Cardiac muscle cell (in vitro differentiated cells and primary cell): ENCODE measurements around the gene TAF9. TPM values are rescaled to one million over a fixed set of nuclear protein-coding genes. Genes with fewer than 3 reads are reported as not detected.

Source experiments
- DNase-seq, 2 donors: peaks; one replicate each; pipeline versions ENCODE4 v3.0.0 to v3.0.0-alpha.2; 2010 to 2017; ENCODE audit warnings: low read depth in 1 of 2, low spot score in 1 of 2
- H3K27ac ChIP-seq: fragments of 200-600 bp; sonication (generic); 2 replicates; pipeline ENCODE4 v1.5.1; 2016
- H3K27me3 ChIP-seq: fragments of 200-600 bp; sonication (generic); 2 replicates; pipeline ENCODE4 v1.6.0; 2016; ENCODE audit warnings: control low read depth
- H3K36me3 ChIP-seq: fragments of 200-600 bp; sonication (generic); 2 replicates; pipeline ENCODE4 v1.5.1; 2016; ENCODE audit warnings: control low read depth
- H3K4me1 ChIP-seq: fragments of 200-600 bp; sonication (generic); 2 replicates; pipeline ENCODE4 v1.8.1; 2017; ENCODE audit warnings: low read depth, mild to moderate bottlenecking, mixed run types
- H3K4me3 ChIP-seq: fragments of 200-600 bp; sonication (generic); 2 replicates; pipeline ENCODE4 v1.5.1; 2016; ENCODE audit warnings: mild to moderate bottlenecking
- H3K9me3 ChIP-seq: fragments of 200-600 bp; sonication (generic); 2 replicates; pipeline ENCODE4 v1.5.1; 2017; ENCODE audit warnings: low read depth, mild to moderate bottlenecking, control low read depth
- CTCF ChIP-seq: IDR thresholded peaks from 2 replicates; pipeline ENCODE4 v1.5.1; 2012; ENCODE audit warnings: low read depth, mild to moderate bottlenecking, low read length
- polyA plus RNA-seq: library from polyadenylated mRNA; unstranded; fragments of >200 nt; fragmentation: Nextera tagmentation; extraction: Ambion mirVana; gene quantifications from 2 replicates; pipeline ENCODE4 v1.2.1, GENCODE V29; 2016
- total RNA-seq: library from RNA; depleted of rRNA; stranded (reverse); fragments of >200 nt; gene quantifications from 2 replicates; pipeline ENCODE4 v1.2.3, GENCODE V29; 2016

TAF9 gene
- total RNA-seq, result 65.6 and 80.4 TPM in 2 replicates
- 104 and 110 TPM in 2 replicates for polyA plus RNA-seq

- DNase-seq, result peak; percentile 94 to 95
- no peak for TF ChIP-seq CTCF
- Histone ChIP-seq H3K9me3 (no peaks in the 10 kb centered on the region), H3K4me1 (peaks cover 22% of the 10 kb centered on the region), H3K36me3 (peaks cover 20% of the 10 kb centered on the region), H3K4me3 (peak within 1 kb of the TSS; percentile 83), H3K27me3 (no peaks in the 10 kb centered on the region), H3K27ac (peak within 1 kb of the TSS; percentile 100)
These were observed at the start of gene TAF9, which contains the start of the genes AK6 and RAD17 for GRCh38 chr5:69369340-69370121. Gene TAF9 (minus strand): TSS chr5:69369520. CDS start chr5:69365737, 3,783 bp downstream. Gene AK6 (minus strand): TSS chr5:69369520. CDS start chr5:69369490, 30 bp downstream. Gene RAD17 (plus strand): TSS chr5:69369818. CDS start chr5:69372209, 2,391 bp downstream.

GRCh38 chr5:69418554-69418953, 49.2 kb upstream of the TAF9 start:
- DNase-seq, result no peak
- Histone ChIP-seq H3K27me3 (peaks cover 17% of the 10 kb centered on the region), H3K36me3 (no peaks in the 10 kb centered on the region), H3K4me1 (no peaks in the 10 kb centered on the region), H3K9me3 (no peaks in the 10 kb centered on the region), H3K27ac (no peak overlapping the region), H3K4me3 (no peak overlapping the region)
- TF ChIP-seq CTCF, result no peak

GRCh38 chr5:69416699-69417098, 47.4 kb upstream of the TAF9 start:
- DNase-seq, result no peak
- Histone ChIP-seq H3K4me1 (no peaks in the 10 kb centered on the region), H3K36me3 (peaks cover 2% of the 10 kb centered on the region), H3K9me3 (no peaks in the 10 kb centered on the region), H3K27ac (no peak overlapping the region), H3K27me3 (peaks cover 17% of the 10 kb centered on the region), H3K4me3 (no peak overlapping the region)
- TF ChIP-seq CTCF, result no peak

- Histone ChIP-seq H3K9me3 (no peaks in the 10 kb centered on the region), H3K27me3 (peaks cover 17% of the 10 kb centered on the region), H3K4me1 (no peaks in the 10 kb centered on the region), H3K4me3 (peak overlapping the region; percentile 43), H3K27ac (no peak overlapping the region), H3K36me3 (peaks cover 4% of the 10 kb centered on the region)
- no peak for TF ChIP-seq CTCF
- no peak for DNase-seq
These were observed 46.9 kb upstream of the TAF9 start for GRCh38 chr5:69416180-69416579.

- peaks cover 17% of the 10 kb centered on the region for H3K27me3 ChIP-seq
- no peak overlapping the region for H3K27ac ChIP-seq
- peaks cover 5% of the 10 kb centered on the region for H3K36me3 ChIP-seq
- TF ChIP-seq CTCF, result no peak
- no peaks in the 10 kb centered on the region for H3K9me3 ChIP-seq
- H3K4me3 ChIP-seq, result peak overlapping the region; percentile 43
- DNase-seq, result peak in 1 of 2 donors; percentile 5
- no peaks in the 10 kb centered on the region for H3K4me1 ChIP-seq
These were observed 46.3 kb upstream of the TAF9 start for GRCh38 chr5:69415584-69415958.
